ENCODE results near the gene WSB2. TPM values are rescaled to one million over a fixed set of nuclear protein-coding genes. Genes with fewer than 3 reads are reported as not detected.

Gene WSB2
- total and polyA plus RNA-seq, 10 of the 15 experiments (the other 5 are each of a cell fraction or from before 2014, with no cell fraction given) = 18.3 to 82.6 (median 43.7) TPM

GRCh38 chr12:118098911-118099671 is 38.1 kb upstream of the WSB2 start:
- intact Hi-C loops (cut with micrococcal nuclease; ENCODE audit: unreplicated experiment) = no loop called here
- Histone ChIP-seq H3K9me3 (replicated peaks; ENCODE audit: control insufficient read depth, insufficient read depth, low read length) (no peaks in the 10 kb centered on the region), H3K27ac (ENCODE audit: control insufficient read depth, insufficient read depth) (no peak overlapping the region), H3K79me2 (ENCODE audit: control insufficient read depth, insufficient read depth, low read length) (no peaks in the 10 kb centered on the region), H3K4me1 (ENCODE audit: control insufficient read depth, insufficient read depth, low read length) (no peaks in the 10 kb centered on the region; the same call in 1 of the 2 replicates), H3K4me3 (no peak overlapping the region), H4K20me1 (ENCODE audit: control insufficient read depth, insufficient read depth) (no peaks in the 10 kb centered on the region), H3K36me3 (ENCODE audit: control insufficient read depth in 2 of 2, insufficient read depth in 2 of 2, low read length in 1 of 2) (no peaks in the 10 kb centered on the region), H3K9ac (ENCODE audit: control insufficient read depth, insufficient read depth, low read length) (no peak overlapping the region), H2AFZ (ENCODE audit: control insufficient read depth, low read depth, low read length) (no peak overlapping the region), H3K4me2 (ENCODE audit: control insufficient read depth, insufficient read depth) (no peak overlapping the region), H3K27me3 (replicated peaks in 1 of 2; ENCODE audit: control insufficient read depth in 2 of 2, insufficient read depth in 2 of 2, low read length in 1 of 2) (peaks cover 4 to 6% of the 10 kb centered on the region in 2 experiments; a peak in 3 of 4 replicates)
- in situ Hi-C loops (cut with MboI) = no loop called here
- FAIRE-seq (no peak), DNase-seq (ENCODE audit: low read depth, low spot score) (no peak), ATAC-seq (no peak)
- POLR2A ChIA-PET = no interaction called here
- 25% methylated on average over 12 of the region's 12 CpGs for WGBS (ENCODE audit: insufficient coverage, insufficient replicate concordance, low lambda C conversion rate, missing lambda C conversion rate)
- no TSS peak for BruUV-seq (replicated peaks)
- SMC1A ChIA-PET (ENCODE audit: uncharacterized antibody, unreplicated experiment) = no interaction called here
- RAD21 ChIA-PET (ENCODE audit: unreplicated experiment) = no interaction called here
- CTCF ChIA-PET = no interaction called here
- no peak for TF ChIP-seq POU2F2 (IDR thresholded peaks at IDR 0.05; ENCODE audit: borderline replicate concordance, low read depth, low read length)
- no peak for TF ChIP-seq CHD2 (IDR thresholded peaks at IDR 0.05; ENCODE audit: borderline replicate concordance, low read depth, low read length)
- TF ChIP-seq BMI1 (IDR thresholded peaks at IDR 0.05; ENCODE audit: borderline replicate concordance) = no peak
- TF ChIP-seq NRF1 (conservative IDR thresholded peaks at IDR 0.05; ENCODE audit: low read depth, low read length) = no peak
- TF ChIP-seq PKNOX1 (IDR thresholded peaks at IDR 0.05) = no peak
- no peak for TF ChIP-seq SIX5 (IDR thresholded peaks at IDR 0.05; ENCODE audit: low read depth, low read length, severe bottlenecking)
